Measurements from ENCODE around the gene RBMS3. TPM values are rescaled to one million over a fixed set of nuclear protein-coding genes. Genes with fewer than 3 reads are reported as not detected.

Gene RBMS3
- total RNA-seq, 4 donors from 2014 or later: 116 to 171 (median 152) TPM

DNA sequence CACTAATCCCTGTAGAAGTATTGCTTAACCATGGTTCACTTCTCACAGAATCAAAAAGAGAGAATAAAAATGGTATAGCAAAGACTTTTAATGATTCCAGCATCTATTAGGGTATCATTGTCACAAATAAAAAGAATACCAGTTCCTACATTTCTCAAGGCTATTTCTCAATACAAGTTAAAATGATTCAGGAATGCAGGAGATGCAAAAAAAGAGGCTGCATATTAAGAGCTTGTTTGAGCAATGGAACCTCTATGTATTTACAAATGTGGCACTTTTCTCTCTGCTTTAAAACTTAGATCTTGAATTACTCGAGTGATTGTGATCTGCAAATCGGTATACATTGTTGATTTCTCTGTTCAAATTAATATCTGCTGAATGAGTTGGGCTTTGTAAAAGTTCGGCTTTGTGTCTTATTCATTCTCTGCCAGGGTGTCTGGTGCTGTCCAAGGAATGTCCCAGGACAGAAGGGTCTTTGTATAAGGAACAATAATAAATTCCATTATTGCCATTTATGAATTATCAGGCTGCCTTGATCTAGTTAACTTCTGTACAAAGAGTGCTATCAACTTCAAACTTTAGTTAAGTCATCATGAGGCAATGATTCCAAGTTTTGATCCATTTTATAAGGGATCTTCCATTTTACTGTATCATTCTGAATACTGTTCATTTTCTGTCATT lies 364.2 kb downstream of the RBMS3 start:
- no peak overlapping the region for H3K27ac ChIP-seq
- WGBS, 2 donors: 77 to 87% methylated on average over 3 of the region's 3 CpGs
- intact Hi-C loops (cut with DNase I): no loop called here

DNA sequence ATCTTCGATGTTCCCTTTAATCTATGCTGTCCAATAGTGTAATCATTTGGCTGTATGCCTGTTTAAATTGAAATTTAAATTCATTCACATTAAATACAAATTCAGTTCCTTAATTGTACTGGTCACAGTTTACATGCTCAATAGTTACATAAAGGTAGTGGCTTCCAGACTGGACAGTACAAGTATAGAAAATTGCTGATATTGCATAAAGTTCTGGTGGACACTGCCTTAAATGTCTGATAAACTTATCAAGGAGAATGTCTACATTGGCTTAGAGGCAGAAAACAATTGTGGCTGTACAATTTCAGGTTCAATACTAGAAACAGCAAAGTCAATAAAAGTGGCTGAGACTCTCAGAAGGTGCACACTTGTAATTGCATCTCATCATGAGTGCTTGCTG lies 365.2 kb downstream of the RBMS3 start:
- Histone ChIP-seq H3K27ac (no peak overlapping the region), H3K4me1 (peaks cover 20 to 45% of the 10 kb centered on the region in 2 donors), H3K9me3 (no peaks in the 10 kb centered on the region), H3K36me3 (no peaks in the 10 kb centered on the region), H3K4me3 (replicated peaks in 1 of 3) (no peak overlapping the region), H3K27me3 (no peaks in the 10 kb centered on the region)
- intact Hi-C loops (cut with DNase I): no loop called here
- TF ChIP-seq, protein P1, sequence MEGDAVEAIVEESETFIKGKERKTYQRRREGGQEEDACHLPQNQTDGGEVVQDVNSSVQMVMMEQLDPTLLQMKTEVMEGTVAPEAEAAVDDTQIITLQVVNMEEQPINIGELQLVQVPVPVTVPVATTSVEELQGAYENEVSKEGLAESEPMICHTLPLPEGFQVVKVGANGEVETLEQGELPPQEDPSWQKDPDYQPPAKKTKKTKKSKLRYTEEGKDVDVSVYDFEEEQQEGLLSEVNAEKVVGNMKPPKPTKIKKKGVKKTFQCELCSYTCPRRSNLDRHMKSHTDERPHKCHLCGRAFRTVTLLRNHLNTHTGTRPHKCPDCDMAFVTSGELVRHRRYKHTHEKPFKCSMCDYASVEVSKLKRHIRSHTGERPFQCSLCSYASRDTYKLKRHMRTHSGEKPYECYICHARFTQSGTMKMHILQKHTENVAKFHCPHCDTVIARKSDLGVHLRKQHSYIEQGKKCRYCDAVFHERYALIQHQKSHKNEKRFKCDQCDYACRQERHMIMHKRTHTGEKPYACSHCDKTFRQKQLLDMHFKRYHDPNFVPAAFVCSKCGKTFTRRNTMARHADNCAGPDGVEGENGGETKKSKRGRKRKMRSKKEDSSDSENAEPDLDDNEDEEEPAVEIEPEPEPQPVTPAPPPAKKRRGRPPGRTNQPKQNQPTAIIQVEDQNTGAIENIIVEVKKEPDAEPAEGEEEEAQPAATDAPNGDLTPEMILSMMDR (IDR thresholded peaks at IDR 0.05): no peak
- no peak for TF ChIP-seq POLR2A (IDR thresholded peaks at IDR 0.05)
- WGBS, 2 donors: 89 to 98% methylated on average over 1 of the region's 1 CpG
- DNase-seq: no peak

More for the DNA sequence above, 364.2 kb downstream of the RBMS3 start:
- DNase-seq: no peak
- TF ChIP-seq POLR2A (IDR thresholded peaks at IDR 0.05): no peak
- TF ChIP-seq, protein P1 (IDR thresholded peaks at IDR 0.05): no peak
- no peaks in the 10 kb centered on the region for H3K36me3 ChIP-seq
- H3K4me1 ChIP-seq: peaks cover 20 to 42% of the 10 kb centered on the region in 2 donors
- no peaks in the 10 kb centered on the region for H3K9me3 ChIP-seq
- no peaks in the 10 kb centered on the region for H3K27me3 ChIP-seq
- H3K4me3 ChIP-seq (replicated peaks in 1 of 3): no peak overlapping the region

DNA sequence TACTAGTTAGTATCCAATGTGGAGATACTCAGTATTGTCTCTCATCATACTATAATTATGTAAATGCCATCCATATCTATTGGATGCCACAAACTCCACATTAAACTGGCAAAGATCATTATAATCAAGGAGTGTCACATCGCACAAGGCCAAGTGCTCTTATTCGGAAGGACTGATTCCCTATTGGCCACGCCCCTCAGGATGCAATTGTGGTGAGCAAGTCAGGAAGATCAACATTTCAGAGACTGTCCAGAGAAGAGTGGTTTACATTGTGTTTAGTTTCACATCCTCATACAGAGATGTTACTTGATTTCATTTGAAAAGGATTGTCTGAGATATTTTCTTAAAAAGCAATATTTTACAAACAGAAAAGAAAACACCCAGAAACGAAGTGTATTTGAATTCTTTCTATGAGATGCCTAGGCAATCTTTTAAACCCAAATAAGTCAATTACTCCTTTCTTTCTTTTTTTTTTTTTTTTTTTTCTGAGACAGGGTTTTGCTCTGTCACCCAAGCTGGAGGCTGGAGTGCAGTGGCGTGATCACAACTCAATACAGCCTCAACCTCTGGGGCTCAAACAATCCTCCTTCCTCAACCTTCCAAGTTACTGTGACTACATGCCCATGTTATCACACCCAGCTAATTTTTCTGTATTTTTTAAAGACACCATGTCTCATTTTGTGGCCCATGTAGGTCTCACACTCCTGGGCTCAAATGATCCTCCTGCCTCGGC lies 369.1 kb downstream of the RBMS3 start:
- intact Hi-C loops (cut with DNase I): no loop called here
- WGBS, 2 donors: 89% methylated on average over 6 of the region's 6 CpGs
- H3K9me3 ChIP-seq: no peaks in the 10 kb centered on the region
- H3K27me3 ChIP-seq: no peaks in the 10 kb centered on the region
- TF ChIP-seq, protein P1 (IDR thresholded peaks at IDR 0.05): no peak
- TF ChIP-seq POLR2A (IDR thresholded peaks at IDR 0.05): no peak
- H3K27ac ChIP-seq: no peak overlapping the region
- H3K4me1 ChIP-seq: peaks cover 6 to 27% of the 10 kb centered on the region in 2 donors
- no peak overlapping the region for H3K4me3 ChIP-seq (replicated peaks in 1 of 3)
- no peaks in the 10 kb centered on the region for H3K36me3 ChIP-seq
- DNase-seq: no peak

DNA sequence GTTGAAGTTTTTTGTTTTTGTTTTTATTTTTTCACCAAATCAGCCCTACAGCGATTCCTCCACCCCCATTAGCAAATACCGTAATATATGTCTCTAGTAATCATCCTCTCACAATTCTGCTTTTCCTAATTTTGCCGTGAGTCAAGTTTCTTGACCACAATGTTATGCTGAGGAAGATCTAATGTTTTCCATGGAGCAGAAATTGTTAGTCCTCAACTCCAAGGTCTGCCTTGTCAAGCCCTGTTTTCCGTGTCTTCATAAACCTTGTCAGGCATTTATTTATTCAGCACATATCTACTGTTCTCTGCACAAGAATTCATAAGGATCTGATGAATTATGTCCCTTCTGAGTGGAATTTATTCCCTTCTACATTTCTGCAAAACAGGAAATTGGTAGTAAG lies 372.8 kb downstream of the RBMS3 start:
- Histone ChIP-seq H3K4me1 (peaks cover 0 to 13% of the 10 kb centered on the region in 2 donors), H3K27ac (no peak overlapping the region), H3K4me3 (replicated peaks in 1 of 3) (no peak overlapping the region), H3K27me3 (no peaks in the 10 kb centered on the region), H3K36me3 (no peaks in the 10 kb centered on the region), H3K9me3 (no peaks in the 10 kb centered on the region)
- intact Hi-C loops (cut with DNase I): no loop called here
- TF ChIP-seq, protein P1 (IDR thresholded peaks at IDR 0.05): no peak
- TF ChIP-seq POLR2A (IDR thresholded peaks at IDR 0.05): no peak
- WGBS, 2 donors: 97% methylated on average over 4 of the region's 4 CpGs
- no peak for DNase-seq

All from thyroid gland (tissue), 4 donors.